Vagina (tissue), 2 donors: ENCODE measurements around the gene LEFTY1.

Source experiments
- POLR2A ChIP-seq, 2 donors: fragments of 450-650 bp; IDR thresholded peaks; one replicate each; pipeline ENCODE4 v1.6.1; 2017; ENCODE audit warnings: antibody characterized with exemption in 2 of 2, mild to moderate bottlenecking in 2 of 2, moderate library complexity in 2 of 2
- TF ChIP-seq, protein P1 (sequence below), 3 experiments: fragments of 450-650 bp in 2 of 3; fragments of 200-600 bp in 1 of 3; sonication (generic) in 1 of 3; IDR thresholded peaks; one replicate each; pipeline ENCODE4 v1.5.1; 2017 to 2019; ENCODE audit warnings: antibody characterized with exemption in 3 of 3, mild to moderate bottlenecking in 2 of 3, moderate library complexity in 2 of 3

- TF ChIP-seq, protein P1, sequence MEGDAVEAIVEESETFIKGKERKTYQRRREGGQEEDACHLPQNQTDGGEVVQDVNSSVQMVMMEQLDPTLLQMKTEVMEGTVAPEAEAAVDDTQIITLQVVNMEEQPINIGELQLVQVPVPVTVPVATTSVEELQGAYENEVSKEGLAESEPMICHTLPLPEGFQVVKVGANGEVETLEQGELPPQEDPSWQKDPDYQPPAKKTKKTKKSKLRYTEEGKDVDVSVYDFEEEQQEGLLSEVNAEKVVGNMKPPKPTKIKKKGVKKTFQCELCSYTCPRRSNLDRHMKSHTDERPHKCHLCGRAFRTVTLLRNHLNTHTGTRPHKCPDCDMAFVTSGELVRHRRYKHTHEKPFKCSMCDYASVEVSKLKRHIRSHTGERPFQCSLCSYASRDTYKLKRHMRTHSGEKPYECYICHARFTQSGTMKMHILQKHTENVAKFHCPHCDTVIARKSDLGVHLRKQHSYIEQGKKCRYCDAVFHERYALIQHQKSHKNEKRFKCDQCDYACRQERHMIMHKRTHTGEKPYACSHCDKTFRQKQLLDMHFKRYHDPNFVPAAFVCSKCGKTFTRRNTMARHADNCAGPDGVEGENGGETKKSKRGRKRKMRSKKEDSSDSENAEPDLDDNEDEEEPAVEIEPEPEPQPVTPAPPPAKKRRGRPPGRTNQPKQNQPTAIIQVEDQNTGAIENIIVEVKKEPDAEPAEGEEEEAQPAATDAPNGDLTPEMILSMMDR (IDR thresholded peaks at IDR 0.05): no peak
- TF ChIP-seq POLR2A (IDR thresholded peaks at IDR 0.05): no peak
These were observed 9.3 kb downstream of the LEFTY1 start for GRCh38 chr1:225879521-225880221.
